ENCODE results near the gene MFAP2.

GRCh38 chr1:16978567-16979474 lies 1.6 kb downstream of the MFAP2 start:
- TF ChIP-seq CTCF (IDR thresholded peaks at IDR 0.05): no peak
- TF ChIP-seq POLR2A (IDR thresholded peaks at IDR 0.05): no peak

All from Peyer's patch (tissue), 4 donors.